Testis (tissue), 3 donors: ENCODE results near the gene NEXN. TPM values are rescaled to one million over a fixed set of nuclear protein-coding genes. Genes with fewer than 3 reads are reported as not detected.
A peak's percentile ranks its signal among the peaks of the same experiment; 100 is the strongest.

Source experiments
- DNase-seq: peaks from one replicate; pipeline ENCODE4 v3.0.0-alpha.2; 2019
- H3K27ac ChIP-seq, 2 donors: fragments of 200-600 bp; sonication (generic); one replicate each; pipeline ENCODE4 v1.5.1; 2019
- H3K27me3 ChIP-seq: fragments of 200-600 bp; sonication (generic); one replicate; pipeline ENCODE4 v1.5.1; 2019
- H3K36me3 ChIP-seq: fragments of 200-600 bp; sonication (generic); one replicate; pipeline ENCODE4 v1.5.1; 2017; ENCODE audit warnings: low read depth; ENCODE audit errors: missing control alignments
- H3K4me1 ChIP-seq: fragments of 200-600 bp; sonication (generic); one replicate; pipeline ENCODE4 v1.5.1; 2019
- H3K4me3 ChIP-seq, 2 donors: fragments of 200-600 bp; sonication (generic); one replicate each; pipeline ENCODE4 v1.5.1; 2017 to 2019
- H3K9me3 ChIP-seq: fragments of 200-600 bp; sonication (generic); one replicate; pipeline ENCODE4 v1.5.1; 2017
- POLR2A ChIP-seq: fragments of 450-650 bp; IDR thresholded peaks from one replicate; pipeline ENCODE4 v1.6.1; 2017; ENCODE audit warnings: antibody characterized with exemption, mild to moderate bottlenecking, moderate library complexity
- WGBS, 2 donors: methylation state at CpG; one replicate each; pipeline ENCODE4 v1.1.5; 2018; 5-methylcytosine and 5-hydroxymethylcytosine counted together
- intact Hi-C: fragments of 100-400 bp; cut with DNase I; formaldehyde crosslinking; loops from one replicate; pipeline ENCODE4 v1.15.1; 2023; ENCODE audit warnings: low total_unique reads
- polyA plus RNA-seq: library from polyadenylated mRNA; stranded (reverse); fragments of 350-450 nt; fragmentation: Illumina TruSeq; extraction: RNeasy Lipid Tissue Mini Kit (QIAGEN cat#74804); gene quantifications from one replicate; pipeline ENCODE4 v1.2.3, GENCODE V29; 2014; ENCODE audit warnings: low read depth, low replicate concordance; ENCODE audit not compliant: insufficient read depth
- total RNA-seq, 2 donors: library from RNA; depleted of rRNA; stranded (reverse); fragments of >200 nt; gene quantifications; one replicate each; pipeline ENCODE4 v1.2.3, GENCODE V29; 2016
- TF ChIP-seq, protein P1 (sequence below), 3 experiments: fragments of 450-650 bp in 2 of 3; fragments of 200-600 bp in 1 of 3; sonication (generic) in 1 of 3; IDR thresholded peaks; one replicate each; pipeline ENCODE4 v1.5.1; 2016 to 2019; ENCODE audit warnings: antibody characterized with exemption in 3 of 3, mild to moderate bottlenecking in 2 of 3, moderate library complexity in 1 of 3

NEXN gene
- total and polyA plus RNA-seq, 3 donors from 2014 or later: 2.5 to 10.6 (median 4.6) TPM

- TF ChIP-seq, protein P1, sequence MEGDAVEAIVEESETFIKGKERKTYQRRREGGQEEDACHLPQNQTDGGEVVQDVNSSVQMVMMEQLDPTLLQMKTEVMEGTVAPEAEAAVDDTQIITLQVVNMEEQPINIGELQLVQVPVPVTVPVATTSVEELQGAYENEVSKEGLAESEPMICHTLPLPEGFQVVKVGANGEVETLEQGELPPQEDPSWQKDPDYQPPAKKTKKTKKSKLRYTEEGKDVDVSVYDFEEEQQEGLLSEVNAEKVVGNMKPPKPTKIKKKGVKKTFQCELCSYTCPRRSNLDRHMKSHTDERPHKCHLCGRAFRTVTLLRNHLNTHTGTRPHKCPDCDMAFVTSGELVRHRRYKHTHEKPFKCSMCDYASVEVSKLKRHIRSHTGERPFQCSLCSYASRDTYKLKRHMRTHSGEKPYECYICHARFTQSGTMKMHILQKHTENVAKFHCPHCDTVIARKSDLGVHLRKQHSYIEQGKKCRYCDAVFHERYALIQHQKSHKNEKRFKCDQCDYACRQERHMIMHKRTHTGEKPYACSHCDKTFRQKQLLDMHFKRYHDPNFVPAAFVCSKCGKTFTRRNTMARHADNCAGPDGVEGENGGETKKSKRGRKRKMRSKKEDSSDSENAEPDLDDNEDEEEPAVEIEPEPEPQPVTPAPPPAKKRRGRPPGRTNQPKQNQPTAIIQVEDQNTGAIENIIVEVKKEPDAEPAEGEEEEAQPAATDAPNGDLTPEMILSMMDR (IDR thresholded peaks at IDR 0.05): no peak
- no peak for TF ChIP-seq POLR2A
- no peak overlapping the region for H3K27ac ChIP-seq
- H3K9me3 ChIP-seq: no peaks in the 10 kb centered on the region
- H3K4me3 ChIP-seq: no peak overlapping the region
- H3K36me3 ChIP-seq: no peaks in the 10 kb centered on the region
- DNase-seq: no peak
- H3K4me1 ChIP-seq: peaks cover 8% of the 10 kb centered on the region
- intact Hi-C loops: no loop called here
- 94 to 100% methylated on average over 1 of the region's 1 CpG for WGBS, 2 donors
- H3K27me3 ChIP-seq: no peaks in the 10 kb centered on the region
Observed at GRCh38 chr1:77891200-77891599, 2.8 kb downstream of the NEXN start.

DNA sequence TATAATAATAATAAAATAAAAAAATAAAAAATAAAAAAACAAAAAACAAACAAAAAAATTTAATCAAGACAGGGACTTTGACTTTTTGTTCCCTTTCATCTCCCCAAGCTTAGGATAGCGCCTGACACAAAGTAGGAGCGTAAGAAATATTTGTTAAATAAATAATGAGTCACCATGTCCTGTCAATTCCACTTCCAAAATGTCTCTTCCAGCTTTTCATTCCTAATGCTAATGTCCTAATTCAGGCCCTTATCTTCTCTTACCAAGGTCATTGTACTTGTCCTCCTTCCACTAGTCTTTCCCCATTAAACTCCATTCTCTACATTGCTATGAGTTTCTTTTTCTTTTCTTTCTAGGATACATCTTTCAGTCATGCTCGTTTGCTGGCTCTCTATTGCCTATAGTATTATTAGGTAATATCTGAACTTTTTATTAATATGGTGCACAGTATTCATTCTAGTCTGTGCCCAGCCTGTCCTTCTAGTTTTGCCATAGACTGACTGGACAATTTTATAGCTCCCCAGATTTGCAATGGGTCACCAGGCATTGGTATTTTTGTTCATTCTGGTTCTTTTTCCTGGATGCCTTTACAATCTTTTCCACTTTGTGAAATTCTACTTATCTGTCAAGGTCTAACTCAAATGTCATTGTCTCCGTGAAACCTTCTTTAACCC, 11.4 kb downstream of the NEXN start:
- H3K27me3 ChIP-seq: no peaks in the 10 kb centered on the region
- no peaks in the 10 kb centered on the region for H3K4me1 ChIP-seq
- no peaks in the 10 kb centered on the region for H3K36me3 ChIP-seq
- no peaks in the 10 kb centered on the region for H3K9me3 ChIP-seq
- intact Hi-C loops: no loop called here
- no peak for DNase-seq
- TF ChIP-seq, protein P1 (IDR thresholded peaks at IDR 0.05): no peak
- no peak for TF ChIP-seq POLR2A
- H3K4me3 ChIP-seq: no peak overlapping the region
- 63 to 74% methylated on average over 4 of the region's 4 CpGs for WGBS, 2 donors
- H3K27ac ChIP-seq: no peak overlapping the region

GRCh38 chr1:77900687-77901293, 12.4 kb downstream of the NEXN start:
- H3K27ac ChIP-seq: no peak overlapping the region
- peak; percentile 33 for DNase-seq
- H3K36me3 ChIP-seq: no peaks in the 10 kb centered on the region
- H3K9me3 ChIP-seq: no peaks in the 10 kb centered on the region
- WGBS, 2 donors: 29 to 37% methylated on average over 4 of the region's 4 CpGs
- H3K4me1 ChIP-seq: no peaks in the 10 kb centered on the region
- intact Hi-C loops: no loop called here
- H3K27me3 ChIP-seq: no peaks in the 10 kb centered on the region
- TF ChIP-seq POLR2A: no peak
- TF ChIP-seq, protein P1 (IDR thresholded peaks at IDR 0.05): peak in 2 of 3 experiments; percentile 47 to 57
- H3K4me3 ChIP-seq: no peak overlapping the region

DNA sequence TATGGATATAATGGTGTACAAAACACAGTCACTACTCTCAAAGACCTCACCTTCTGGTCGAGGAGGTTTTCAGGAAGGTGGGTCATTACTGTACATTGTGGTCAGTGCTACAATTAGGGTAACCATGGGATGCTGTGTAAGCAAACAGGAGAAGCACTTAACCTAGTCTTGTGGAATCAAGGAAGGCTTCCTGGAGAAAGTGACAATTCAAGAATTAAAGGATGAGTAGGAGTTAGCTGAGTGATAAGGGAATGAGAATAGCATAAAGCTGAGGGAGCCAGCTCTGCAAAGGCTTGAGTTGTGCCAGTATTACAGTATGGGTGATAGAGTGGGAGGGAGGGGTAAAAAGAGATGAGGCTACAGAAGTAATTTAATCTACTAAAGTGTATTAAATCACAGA, 17.2 kb downstream of the NEXN start:
- no peak for TF ChIP-seq POLR2A
- TF ChIP-seq, protein P1 (IDR thresholded peaks at IDR 0.05): no peak
- WGBS, 2 donors: 73 to 80% methylated on average over 1 of the region's 1 CpG
- H3K36me3 ChIP-seq: no peaks in the 10 kb centered on the region
- H3K9me3 ChIP-seq: no peaks in the 10 kb centered on the region
- H3K4me1 ChIP-seq: no peaks in the 10 kb centered on the region
- H3K27ac ChIP-seq: no peak overlapping the region
- DNase-seq: no peak
- intact Hi-C loops: no loop called here
- no peak overlapping the region for H3K4me3 ChIP-seq
- no peaks in the 10 kb centered on the region for H3K27me3 ChIP-seq
